ENCODE data around the gene BNC2. TPM values are rescaled to one million over a fixed set of nuclear protein-coding genes. Genes with fewer than 3 reads are reported as not detected.

Gene BNC2
- total RNA-seq (2022; extraction: Qiagen RNA extraction; ENCODE audit: low read depth) = 4.7 to 7.2 TPM (median 6.0 TPM) in 5 replicates

GRCh38 chr9:16870596-16871335 lies at the start of gene BNC2:
Gene BNC2, minus strand, starts transcription at chr9:16870670. Its CDS starts 22 bp downstream, at chr9:16870648.

